IPS-15b (cell line): ENCODE results near the gene TRIOBP.
A peak's percentile ranks its signal among the peaks of the same experiment; 100 is the strongest.

Experiments
- H3K27me3 ChIP-seq: one replicate; pipeline ENCODE4 v1.6.1; 2013; ENCODE audit warnings: low read length; ENCODE audit not compliant: control insufficient read depth, insufficient read depth
- H3K36me3 ChIP-seq: one replicate; pipeline ENCODE4 v1.6.1; 2013; ENCODE audit warnings: low read length; ENCODE audit not compliant: control insufficient read depth, insufficient read depth
- H3K4me1 ChIP-seq: one replicate; pipeline ENCODE4 v1.6.1; 2013; ENCODE audit warnings: mild to moderate bottlenecking, low read length; ENCODE audit not compliant: control insufficient read depth, insufficient read depth
- H3K4me3 ChIP-seq: one replicate; pipeline ENCODE4 v1.5.1; 2013; ENCODE audit warnings: low read depth, low read length
- H3K9ac ChIP-seq: one replicate; pipeline ENCODE4 v1.6.1; 2013; ENCODE audit warnings: low read depth, mild to moderate bottlenecking, low read length
- H3K9me3 ChIP-seq: one replicate; pipeline ENCODE4 v1.6.1; 2013; ENCODE audit warnings: mild to moderate bottlenecking, low read length; ENCODE audit not compliant: control insufficient read depth, insufficient read depth

Gene TRIOBP

GRCh38 chr22:37750596-37751162 lies 53.8 kb downstream of the TRIOBP start:
- Histone ChIP-seq H3K9me3 (no peaks in the 10 kb centered on the region), H3K36me3 (peaks cover 13% of the 10 kb centered on the region), H3K4me1 (peaks cover 3% of the 10 kb centered on the region), H3K27me3 (no peaks in the 10 kb centered on the region), H3K9ac (no peak overlapping the region), H3K4me3 (no peak overlapping the region)

GRCh38 chr22:37751449-37752188 lies 54.8 kb downstream of the TRIOBP start:
- peak overlapping the region; percentile 37 for H3K9ac ChIP-seq
- H3K9me3 ChIP-seq: no peaks in the 10 kb centered on the region
- H3K4me3 ChIP-seq: no peak overlapping the region
- H3K4me1 ChIP-seq: peaks cover 3% of the 10 kb centered on the region
- H3K27me3 ChIP-seq: no peaks in the 10 kb centered on the region
- H3K36me3 ChIP-seq: peaks cover 19% of the 10 kb centered on the region

- no peak overlapping the region for H3K4me3 ChIP-seq
- no peak overlapping the region for H3K9ac ChIP-seq
- no peaks in the 10 kb centered on the region for H3K9me3 ChIP-seq
- peaks cover 22% of the 10 kb centered on the region for H3K36me3 ChIP-seq
- H3K27me3 ChIP-seq: no peaks in the 10 kb centered on the region
- H3K4me1 ChIP-seq: peaks cover 3% of the 10 kb centered on the region
These were observed 55.6 kb downstream of the TRIOBP start for GRCh38 chr22:37752189-37753087.

- Histone ChIP-seq H3K9ac (no peak overlapping the region), H3K4me3 (no peak overlapping the region), H3K4me1 (peaks cover 3% of the 10 kb centered on the region), H3K36me3 (peaks cover 24% of the 10 kb centered on the region), H3K9me3 (no peaks in the 10 kb centered on the region), H3K27me3 (no peaks in the 10 kb centered on the region)
These were observed 56.9 kb downstream of the TRIOBP start for GRCh38 chr22:37753746-37754145.

GRCh38 chr22:37757663-37758062 lies 60.8 kb downstream of the TRIOBP start:
- H3K9me3 ChIP-seq: no peaks in the 10 kb centered on the region
- H3K9ac ChIP-seq: no peak overlapping the region
- no peaks in the 10 kb centered on the region for H3K27me3 ChIP-seq
- no peaks in the 10 kb centered on the region for H3K4me1 ChIP-seq
- H3K36me3 ChIP-seq: peaks cover 31% of the 10 kb centered on the region
- no peak overlapping the region for H3K4me3 ChIP-seq

- H3K4me3 ChIP-seq: no peak overlapping the region
- no peaks in the 10 kb centered on the region for H3K9me3 ChIP-seq
- no peaks in the 10 kb centered on the region for H3K4me1 ChIP-seq
- H3K36me3 ChIP-seq: peaks cover 34% of the 10 kb centered on the region
- H3K27me3 ChIP-seq: no peaks in the 10 kb centered on the region
- no peak overlapping the region for H3K9ac ChIP-seq
These were observed 61.8 kb downstream of the TRIOBP start for GRCh38 chr22:37758694-37759093.

GRCh38 chr22:37759281-37759680 lies 62.4 kb downstream of the TRIOBP start:
- Histone ChIP-seq H3K36me3 (peaks cover 34% of the 10 kb centered on the region), H3K27me3 (no peaks in the 10 kb centered on the region), H3K4me1 (no peaks in the 10 kb centered on the region), H3K4me3 (no peak overlapping the region), H3K9me3 (no peaks in the 10 kb centered on the region), H3K9ac (no peak overlapping the region)

GRCh38 chr22:37760152-37760551 lies 63.3 kb downstream of the TRIOBP start:
- H3K9ac ChIP-seq: no peak overlapping the region
- H3K27me3 ChIP-seq: no peaks in the 10 kb centered on the region
- no peaks in the 10 kb centered on the region for H3K9me3 ChIP-seq
- H3K4me1 ChIP-seq: no peaks in the 10 kb centered on the region
- no peak overlapping the region for H3K4me3 ChIP-seq
- H3K36me3 ChIP-seq: peaks cover 26% of the 10 kb centered on the region

- H3K4me3 ChIP-seq: no peak overlapping the region
- H3K27me3 ChIP-seq: no peaks in the 10 kb centered on the region
- H3K9ac ChIP-seq: no peak overlapping the region
- no peaks in the 10 kb centered on the region for H3K4me1 ChIP-seq
- H3K36me3 ChIP-seq: peaks cover 11% of the 10 kb centered on the region
- H3K9me3 ChIP-seq: no peaks in the 10 kb centered on the region
These were observed 65.6 kb downstream of the TRIOBP start for GRCh38 chr22:37762389-37762836.

- H3K9ac ChIP-seq: no peak overlapping the region
- H3K9me3 ChIP-seq: no peaks in the 10 kb centered on the region
- no peak overlapping the region for H3K4me3 ChIP-seq
- H3K4me1 ChIP-seq: no peaks in the 10 kb centered on the region
- no peaks in the 10 kb centered on the region for H3K27me3 ChIP-seq
- peaks cover 11% of the 10 kb centered on the region for H3K36me3 ChIP-seq
These were observed 66.2 kb downstream of the TRIOBP start for GRCh38 chr22:37763012-37763411.

- no peak overlapping the region for H3K9ac ChIP-seq
- peaks cover 10% of the 10 kb centered on the region for H3K36me3 ChIP-seq
- peaks cover 3% of the 10 kb centered on the region for H3K9me3 ChIP-seq
- no peaks in the 10 kb centered on the region for H3K4me1 ChIP-seq
- no peaks in the 10 kb centered on the region for H3K27me3 ChIP-seq
- H3K4me3 ChIP-seq: no peak overlapping the region
These were observed 66.8 kb downstream of the TRIOBP start for GRCh38 chr22:37763652-37764051.
